Measurements from ENCODE around the gene HIPK3. TPM values are rescaled to one million over a fixed set of nuclear protein-coding genes. Genes with fewer than 3 reads are reported as not detected.
A peak's percentile ranks its signal among the peaks of the same experiment; 100 is the strongest.
"Not testable (repeated sequence)": the region's sequence is repeated elsewhere in the genome, so short reads cannot be mapped to it uniquely, and the experiment has no call there.

The HIPK3 gene
- total and polyA plus RNA-seq, 2 donors from 2014 or later = 17.3 to 162 TPM

DNA sequence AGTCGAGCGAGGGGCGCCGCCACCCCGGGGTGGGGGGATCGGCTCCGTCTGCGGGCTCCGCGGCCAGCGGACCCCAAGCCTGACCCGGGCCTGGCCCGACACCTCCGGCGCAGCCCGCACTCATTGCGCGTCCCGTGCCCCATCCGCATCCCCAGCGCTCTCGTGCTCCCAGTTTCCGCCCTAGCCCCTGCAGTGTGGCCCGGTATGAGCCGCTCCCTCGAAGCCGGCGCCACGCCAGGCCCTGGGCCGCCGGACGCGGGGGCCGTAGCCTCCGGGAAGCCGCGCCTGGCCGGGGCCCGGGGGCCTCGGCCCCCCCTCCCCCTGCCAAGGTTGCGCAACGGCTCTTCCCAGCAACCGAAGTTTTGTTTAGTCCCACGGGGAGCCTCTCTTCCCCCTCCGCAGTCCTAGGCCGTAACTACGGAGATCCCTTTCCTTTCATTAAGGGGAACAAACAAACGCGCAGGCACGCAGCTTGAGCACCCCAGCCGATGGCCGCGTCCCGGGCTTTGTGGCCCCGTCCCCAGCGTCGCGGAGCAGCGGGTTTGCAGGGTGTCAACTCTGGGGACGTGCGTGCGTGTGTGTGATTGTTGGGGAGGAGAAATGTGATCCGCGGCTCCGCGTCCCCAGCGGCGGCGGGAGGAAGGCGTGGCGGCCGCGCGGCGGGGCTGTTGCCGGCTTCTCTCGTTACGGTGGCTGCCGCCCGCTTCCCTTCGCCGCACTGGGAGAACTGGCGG, 883 bp downstream of the HIPK3 start:
- Histone ChIP-seq H3K27ac (ENCODE audit: low read depth in 2 of 2, low read length in 2 of 2) (peak overlapping the region; percentile 100), H3K9ac (ENCODE audit: low read length in 3 of 3) (peak overlapping the region; percentile 74 to 96 (median 83)), H3K4me3 (ENCODE audit: low read length in 3 of 3) (peak overlapping the region; percentile 78 to 98 (median 95)), H3K36me3 (ENCODE audit: control insufficient read depth in 2 of 3, insufficient read depth in 3 of 3, low read length in 3 of 3) (no peaks in the 10 kb centered on the region), H3K4me1 (ENCODE audit: control insufficient read depth in 2 of 3, insufficient read depth in 2 of 3, low read depth in 1 of 3, low read length in 3 of 3) (peaks cover 0 to 18% (median 0%) of the 10 kb centered on the region in 3 donors), H3K9me3 (ENCODE audit: control insufficient read depth in 2 of 3, insufficient read depth in 1 of 3, low read length in 3 of 3) (no peaks in the 10 kb centered on the region), H3K27me3 (ENCODE audit: control insufficient read depth, insufficient read depth, low read length) (no peaks in the 10 kb centered on the region)
- intact Hi-C loops (cut with DNase I) = no loop called here
- DNase-seq (peak; percentile 90 to 96 (median 93)), FAIRE-seq (no peak)
- TF ChIP-seq, protein P1, sequence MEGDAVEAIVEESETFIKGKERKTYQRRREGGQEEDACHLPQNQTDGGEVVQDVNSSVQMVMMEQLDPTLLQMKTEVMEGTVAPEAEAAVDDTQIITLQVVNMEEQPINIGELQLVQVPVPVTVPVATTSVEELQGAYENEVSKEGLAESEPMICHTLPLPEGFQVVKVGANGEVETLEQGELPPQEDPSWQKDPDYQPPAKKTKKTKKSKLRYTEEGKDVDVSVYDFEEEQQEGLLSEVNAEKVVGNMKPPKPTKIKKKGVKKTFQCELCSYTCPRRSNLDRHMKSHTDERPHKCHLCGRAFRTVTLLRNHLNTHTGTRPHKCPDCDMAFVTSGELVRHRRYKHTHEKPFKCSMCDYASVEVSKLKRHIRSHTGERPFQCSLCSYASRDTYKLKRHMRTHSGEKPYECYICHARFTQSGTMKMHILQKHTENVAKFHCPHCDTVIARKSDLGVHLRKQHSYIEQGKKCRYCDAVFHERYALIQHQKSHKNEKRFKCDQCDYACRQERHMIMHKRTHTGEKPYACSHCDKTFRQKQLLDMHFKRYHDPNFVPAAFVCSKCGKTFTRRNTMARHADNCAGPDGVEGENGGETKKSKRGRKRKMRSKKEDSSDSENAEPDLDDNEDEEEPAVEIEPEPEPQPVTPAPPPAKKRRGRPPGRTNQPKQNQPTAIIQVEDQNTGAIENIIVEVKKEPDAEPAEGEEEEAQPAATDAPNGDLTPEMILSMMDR (IDR thresholded peaks at IDR 0.05; ENCODE audit: borderline replicate concordance, extremely low read depth, insufficient read depth) = peak; percentile 33

DNA sequence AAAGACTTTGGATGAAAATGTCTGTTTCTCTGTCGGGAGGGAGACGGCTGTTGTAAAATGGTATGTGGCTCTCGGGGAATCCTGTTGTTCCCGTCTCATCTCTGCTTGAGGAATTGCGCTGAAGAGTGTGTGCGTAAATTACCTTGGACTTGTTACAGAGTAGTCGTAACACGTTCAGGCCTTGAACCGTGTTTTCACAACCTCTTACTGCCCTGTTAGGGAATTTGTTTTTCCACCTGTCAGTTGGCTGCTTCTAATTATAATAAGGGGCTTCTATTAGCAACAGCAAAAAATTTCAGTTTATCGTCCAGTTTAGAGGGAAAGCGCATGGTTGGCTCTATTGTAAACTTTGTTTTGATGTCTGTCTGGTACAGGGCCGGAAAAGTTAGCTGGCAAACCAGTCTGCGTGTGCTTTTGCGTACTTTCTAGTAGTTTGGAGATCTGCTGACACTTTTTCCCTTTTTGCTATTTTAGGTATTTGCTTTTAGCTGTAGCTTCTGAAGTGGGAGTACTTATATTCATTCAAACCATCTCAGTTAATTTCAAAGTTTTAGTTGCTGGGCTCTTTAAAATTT, 1.5 kb downstream of the HIPK3 start:
- Histone ChIP-seq H3K27ac (ENCODE audit: low read depth in 2 of 2, low read length in 2 of 2) (peak overlapping the region; percentile 100), H3K4me3 (ENCODE audit: low read length in 3 of 3) (peak overlapping the region; percentile 78 to 98 (median 95)), H3K9me3 (ENCODE audit: control insufficient read depth in 2 of 3, insufficient read depth in 1 of 3, low read length in 3 of 3) (no peaks in the 10 kb centered on the region), H3K27me3 (ENCODE audit: control insufficient read depth, insufficient read depth, low read length) (no peaks in the 10 kb centered on the region), H3K36me3 (ENCODE audit: control insufficient read depth in 2 of 3, insufficient read depth in 3 of 3, low read length in 3 of 3) (no peaks in the 10 kb centered on the region), H3K4me1 (ENCODE audit: control insufficient read depth in 2 of 3, insufficient read depth in 2 of 3, low read depth in 1 of 3, low read length in 3 of 3) (peaks cover 0 to 18% (median 0%) of the 10 kb centered on the region in 3 donors), H3K9ac (ENCODE audit: low read length in 3 of 3) (peak overlapping the region; percentile 74 to 96 (median 83))
- peak in 1 of 5 donors; percentile 87 for DNase-seq
- intact Hi-C loops (cut with DNase I) = no loop called here
- FAIRE-seq = no peak
- TF ChIP-seq, protein P1 (IDR thresholded peaks at IDR 0.05; ENCODE audit: borderline replicate concordance, extremely low read depth, insufficient read depth) = no peak

DNA sequence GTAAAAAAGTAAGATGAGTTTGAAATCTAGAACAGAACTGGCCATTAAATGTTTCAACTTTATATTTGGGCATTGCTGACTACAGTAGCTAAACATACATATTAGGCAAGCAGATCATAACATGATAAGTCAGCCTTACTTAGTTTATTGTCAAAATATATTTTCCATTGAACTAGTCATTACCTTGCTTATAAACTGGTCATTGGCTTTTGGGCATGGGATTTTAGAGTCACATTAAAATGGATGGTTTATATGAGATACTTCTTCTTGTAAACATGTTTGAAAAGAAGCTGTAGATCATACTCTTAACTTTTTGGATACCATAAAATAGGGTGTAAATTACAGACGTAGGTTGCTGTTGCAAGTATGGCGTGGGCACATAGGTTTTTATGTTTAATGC, 2.7 kb downstream of the HIPK3 start:
- intact Hi-C loops (cut with DNase I) = no loop called here
- Histone ChIP-seq H3K27ac (ENCODE audit: low read depth in 2 of 2, low read length in 2 of 2) (peak overlapping the region; percentile 9 to 63), H3K36me3 (ENCODE audit: control insufficient read depth in 2 of 3, insufficient read depth in 3 of 3, low read length in 3 of 3) (no peaks in the 10 kb centered on the region), H3K4me1 (ENCODE audit: control insufficient read depth in 2 of 3, insufficient read depth in 2 of 3, low read depth in 1 of 3, low read length in 3 of 3) (peaks cover 0 to 18% (median 0%) of the 10 kb centered on the region in 3 donors), H3K9ac (ENCODE audit: low read length in 3 of 3) (peak overlapping the region in 2 of 3 donors; percentile 28 to 34), H3K27me3 (ENCODE audit: control insufficient read depth, insufficient read depth, low read length) (no peaks in the 10 kb centered on the region), H3K4me3 (ENCODE audit: low read length in 3 of 3) (peak overlapping the region in 2 of 3 donors; percentile 64 to 98), H3K9me3 (ENCODE audit: control insufficient read depth in 2 of 3, insufficient read depth in 1 of 3, low read length in 3 of 3) (no peaks in the 10 kb centered on the region)
- no peak for DNase-seq
- FAIRE-seq = no peak
- TF ChIP-seq, protein P1 (IDR thresholded peaks at IDR 0.05; ENCODE audit: borderline replicate concordance, extremely low read depth, insufficient read depth) = no peak

DNA sequence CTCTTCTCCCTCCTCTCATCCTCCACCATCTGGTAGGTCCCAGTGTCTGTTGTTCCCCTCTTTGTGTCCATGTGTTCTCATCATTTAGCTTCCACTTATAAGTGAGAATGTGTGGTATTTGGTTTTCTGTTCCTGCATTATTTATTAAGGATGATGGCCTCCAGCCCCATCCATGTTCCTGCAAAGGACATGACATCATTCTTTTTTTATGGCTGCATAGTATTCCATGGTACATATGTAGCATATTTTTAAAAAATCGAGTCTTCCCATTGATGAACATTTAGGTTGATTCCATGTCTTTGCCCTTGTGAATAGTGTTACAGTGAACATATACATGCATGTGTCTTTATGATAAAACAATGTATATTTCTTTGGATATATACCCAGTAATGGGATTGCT, 4.2 kb downstream of the HIPK3 start:
- intact Hi-C loops (cut with DNase I) = not testable (repeated sequence)

More for the DNA sequence above, 4.2 kb downstream of the HIPK3 start:
- H3K4me3 ChIP-seq (ENCODE audit: low read length in 3 of 3); H3K9ac ChIP-seq (ENCODE audit: low read length in 3 of 3); FAIRE-seq; H3K9me3 ChIP-seq (ENCODE audit: control insufficient read depth in 2 of 3, insufficient read depth in 1 of 3, low read length in 3 of 3); H3K27me3 ChIP-seq (ENCODE audit: control insufficient read depth, insufficient read depth, low read length); H3K36me3 ChIP-seq (ENCODE audit: control insufficient read depth in 2 of 3, insufficient read depth in 3 of 3, low read length in 3 of 3); DNase-seq; H3K27ac ChIP-seq (ENCODE audit: low read depth in 2 of 2, low read length in 2 of 2): not testable (repeated sequence)
- peaks cover 0 to 16% (median 0%) of the 10 kb centered on the region in 3 donors for H3K4me1 ChIP-seq (ENCODE audit: control insufficient read depth in 2 of 3, insufficient read depth in 2 of 3, low read depth in 1 of 3, low read length in 3 of 3)
